ENCODE data around the gene HMGB4.

The HMGB4 gene

GRCh38 chr1:33860671-33861070 lies 3.2 kb upstream of the HMGB4 start:
- TF ChIP-seq, protein P1, sequence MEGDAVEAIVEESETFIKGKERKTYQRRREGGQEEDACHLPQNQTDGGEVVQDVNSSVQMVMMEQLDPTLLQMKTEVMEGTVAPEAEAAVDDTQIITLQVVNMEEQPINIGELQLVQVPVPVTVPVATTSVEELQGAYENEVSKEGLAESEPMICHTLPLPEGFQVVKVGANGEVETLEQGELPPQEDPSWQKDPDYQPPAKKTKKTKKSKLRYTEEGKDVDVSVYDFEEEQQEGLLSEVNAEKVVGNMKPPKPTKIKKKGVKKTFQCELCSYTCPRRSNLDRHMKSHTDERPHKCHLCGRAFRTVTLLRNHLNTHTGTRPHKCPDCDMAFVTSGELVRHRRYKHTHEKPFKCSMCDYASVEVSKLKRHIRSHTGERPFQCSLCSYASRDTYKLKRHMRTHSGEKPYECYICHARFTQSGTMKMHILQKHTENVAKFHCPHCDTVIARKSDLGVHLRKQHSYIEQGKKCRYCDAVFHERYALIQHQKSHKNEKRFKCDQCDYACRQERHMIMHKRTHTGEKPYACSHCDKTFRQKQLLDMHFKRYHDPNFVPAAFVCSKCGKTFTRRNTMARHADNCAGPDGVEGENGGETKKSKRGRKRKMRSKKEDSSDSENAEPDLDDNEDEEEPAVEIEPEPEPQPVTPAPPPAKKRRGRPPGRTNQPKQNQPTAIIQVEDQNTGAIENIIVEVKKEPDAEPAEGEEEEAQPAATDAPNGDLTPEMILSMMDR (IDR thresholded peaks at IDR 0.05; ENCODE audit: low read depth, low read length, poor library complexity, severe bottlenecking) = no peak
- no peak for TF ChIP-seq EZH2phosphoT487 (IDR thresholded peaks at IDR 0.05; ENCODE audit: borderline replicate concordance, low read length)
- no peaks in the 10 kb centered on the region for H3K27me3 ChIP-seq (ENCODE audit: control insufficient read depth, low read length)

GRCh38 chr1:33864460-33865389 lies 846 bp downstream of the HMGB4 start:
- no peak overlapping the region for H3K4me2 ChIP-seq (ENCODE audit: low read length)
- TF ChIP-seq EZH2phosphoT487 (IDR thresholded peaks at IDR 0.05; ENCODE audit: borderline replicate concordance, low read length) = no peak
- TF ChIP-seq, protein P1 (IDR thresholded peaks at IDR 0.05; ENCODE audit: low read depth, low read length, poor library complexity, severe bottlenecking) = no peak

More at GRCh38 chr1:33860671-33861070, 3.2 kb upstream of the HMGB4 start:
- no peaks in the 10 kb centered on the region for H3K9me3 ChIP-seq (ENCODE audit: control insufficient read depth, insufficient read depth, low read length)
- H3K4me1 ChIP-seq (ENCODE audit: control insufficient read depth, low read length) = no peaks in the 10 kb centered on the region
- H3K27ac ChIP-seq (ENCODE audit: low read depth, low read length) = no peak overlapping the region
- H3K79me2 ChIP-seq (ENCODE audit: control insufficient read depth, low read length) = no peaks in the 10 kb centered on the region
- no peak overlapping the region for H3K4me2 ChIP-seq (ENCODE audit: low read length)
- H4K20me1 ChIP-seq (ENCODE audit: control insufficient read depth, insufficient read depth, low read depth, low read length) = no peaks in the 10 kb centered on the region
- no peak overlapping the region for H3K4me3 ChIP-seq (ENCODE audit: low read length)
- no peaks in the 10 kb centered on the region for H3F3A ChIP-seq (ENCODE audit: control insufficient read depth, insufficient read depth)
- no peaks in the 10 kb centered on the region for H3K36me3 ChIP-seq (ENCODE audit: control insufficient read depth, low read length)
- no peaks in the 10 kb centered on the region for H3K9me2 ChIP-seq (replicated peaks; ENCODE audit: control insufficient read depth, low read length)

GRCh38 chr1:33866281-33866680 lies 2.4 kb downstream of the HMGB4 start:
- Histone ChIP-seq H3K79me2 (ENCODE audit: control insufficient read depth, low read length) (no peaks in the 10 kb centered on the region), H3K27me3 (ENCODE audit: control insufficient read depth, low read length) (no peaks in the 10 kb centered on the region), H3K36me3 (ENCODE audit: control insufficient read depth, low read length) (no peaks in the 10 kb centered on the region), H3K4me3 (ENCODE audit: low read length) (no peak overlapping the region), H3K9me3 (ENCODE audit: control insufficient read depth, insufficient read depth, low read length) (no peaks in the 10 kb centered on the region), H3F3A (ENCODE audit: control insufficient read depth, insufficient read depth) (no peaks in the 10 kb centered on the region), H3K9me2 (replicated peaks; ENCODE audit: control insufficient read depth, low read length) (no peaks in the 10 kb centered on the region), H3K4me1 (ENCODE audit: control insufficient read depth, low read length) (no peaks in the 10 kb centered on the region), H4K20me1 (ENCODE audit: control insufficient read depth, insufficient read depth, low read depth, low read length) (no peaks in the 10 kb centered on the region), H3K27ac (ENCODE audit: low read depth, low read length) (no peak overlapping the region), H3K4me2 (ENCODE audit: low read length) (no peak overlapping the region)
- TF ChIP-seq, protein P1 (IDR thresholded peaks at IDR 0.05; ENCODE audit: low read depth, low read length, poor library complexity, severe bottlenecking) = no peak
- no peak for TF ChIP-seq EZH2phosphoT487 (IDR thresholded peaks at IDR 0.05; ENCODE audit: borderline replicate concordance, low read length)

More at GRCh38 chr1:33864460-33865389, 846 bp downstream of the HMGB4 start:
- no peak overlapping the region for H3K27ac ChIP-seq (ENCODE audit: low read depth, low read length)
- H3K36me3 ChIP-seq (ENCODE audit: control insufficient read depth, low read length) = no peaks in the 10 kb centered on the region
- no peaks in the 10 kb centered on the region for H3K9me3 ChIP-seq (ENCODE audit: control insufficient read depth, insufficient read depth, low read length)
- H3K4me1 ChIP-seq (ENCODE audit: control insufficient read depth, low read length) = no peaks in the 10 kb centered on the region
- H3K27me3 ChIP-seq (ENCODE audit: control insufficient read depth, low read length) = no peaks in the 10 kb centered on the region
- H4K20me1 ChIP-seq (ENCODE audit: control insufficient read depth, insufficient read depth, low read depth, low read length) = no peaks in the 10 kb centered on the region
- no peaks in the 10 kb centered on the region for H3K9me2 ChIP-seq (replicated peaks; ENCODE audit: control insufficient read depth, low read length)
- H3F3A ChIP-seq (ENCODE audit: control insufficient read depth, insufficient read depth) = no peaks in the 10 kb centered on the region
- H3K79me2 ChIP-seq (ENCODE audit: control insufficient read depth, low read length) = no peaks in the 10 kb centered on the region
- no peak overlapping the region for H3K4me3 ChIP-seq (ENCODE audit: low read length)

Data from DOHH2 (cell line).